GM20431 (cell line): ENCODE data around the gene ARGLU1.

Source experiments
- in situ Hi-C: fragments of 300-500 bp; cut with MseI, MboI; formaldehyde crosslinking; loops from one replicate; pipeline ENCODE4 v1.15.0; 2020; ENCODE audit warnings: low sequenced_read_pairs; ENCODE audit not compliant: unreplicated experiment

ARGLU1 gene

DNA sequence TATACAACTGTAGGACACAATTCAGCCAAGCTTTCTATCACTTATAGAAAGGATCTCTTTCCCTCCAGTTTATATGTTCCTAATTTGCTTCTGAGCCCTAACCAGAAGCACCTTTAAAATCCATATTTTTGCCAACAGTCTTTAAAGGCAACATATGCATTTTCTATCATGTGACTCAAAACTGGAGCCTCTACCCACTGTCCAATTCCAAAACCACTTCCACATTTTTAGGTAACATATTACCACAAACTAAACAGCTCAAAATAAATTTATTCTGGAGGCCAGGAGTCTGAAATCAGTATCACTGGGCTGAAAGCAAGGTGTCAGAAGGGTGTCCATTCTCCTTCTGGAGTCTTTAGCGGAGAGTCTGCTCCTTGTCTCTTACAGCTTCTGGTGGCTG lies 16.6 kb downstream of the ARGLU1 start:
- in situ Hi-C loops = no loop called here

- in situ Hi-C loops = no loop called here
Observed at GRCh38 chr13:106550570-106551135, 17.3 kb downstream of the ARGLU1 start.

DNA sequence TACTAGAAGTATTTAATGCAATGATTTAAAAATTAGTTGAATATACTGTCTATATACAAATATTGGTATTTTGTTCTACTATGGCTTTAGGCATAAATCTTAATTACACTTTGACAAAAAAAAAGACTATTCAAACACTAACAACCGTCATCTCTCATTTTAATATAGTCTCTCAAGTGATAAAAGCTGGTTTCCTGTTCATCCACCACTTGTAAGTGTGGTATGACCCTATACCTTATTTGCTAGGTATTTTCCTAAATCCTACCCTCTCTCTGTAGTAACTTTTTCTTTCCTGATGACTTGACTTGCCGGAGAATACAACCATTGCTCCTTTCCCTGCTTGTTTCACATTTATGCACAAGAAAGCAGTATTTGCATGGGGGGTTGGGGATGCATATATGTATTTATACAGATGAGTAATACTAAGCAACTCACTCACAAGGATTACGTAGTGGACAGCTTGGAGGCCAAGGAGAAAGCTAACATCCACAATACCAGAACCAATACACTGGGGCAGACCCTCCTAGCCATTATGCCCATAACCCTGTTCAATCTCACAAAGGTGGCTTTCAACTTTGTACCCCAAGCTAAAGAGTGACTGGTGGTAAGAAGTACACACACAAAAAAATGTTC lies 19.8 kb downstream of the ARGLU1 start:
- in situ Hi-C loops = no loop called here

DNA sequence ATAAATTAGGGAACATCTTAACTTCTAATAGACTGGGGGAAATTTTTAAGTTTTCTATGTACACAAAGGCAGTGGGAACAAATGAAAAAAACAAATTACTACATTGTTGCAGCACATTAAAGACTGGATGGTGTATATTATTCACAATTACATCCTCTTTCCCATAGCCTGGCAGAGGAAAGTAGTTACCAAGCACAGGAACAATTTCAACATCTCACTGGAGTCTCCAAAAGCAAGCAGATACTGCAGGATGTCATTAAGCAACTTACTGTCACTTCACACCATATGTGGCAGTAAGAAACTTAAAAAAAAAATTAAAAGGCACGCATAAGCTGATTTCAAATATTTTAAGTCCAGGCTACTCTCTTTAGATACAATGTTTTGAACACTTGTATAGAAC lies 26.1 kb downstream of the ARGLU1 start:
- in situ Hi-C loops = no loop called here

DNA sequence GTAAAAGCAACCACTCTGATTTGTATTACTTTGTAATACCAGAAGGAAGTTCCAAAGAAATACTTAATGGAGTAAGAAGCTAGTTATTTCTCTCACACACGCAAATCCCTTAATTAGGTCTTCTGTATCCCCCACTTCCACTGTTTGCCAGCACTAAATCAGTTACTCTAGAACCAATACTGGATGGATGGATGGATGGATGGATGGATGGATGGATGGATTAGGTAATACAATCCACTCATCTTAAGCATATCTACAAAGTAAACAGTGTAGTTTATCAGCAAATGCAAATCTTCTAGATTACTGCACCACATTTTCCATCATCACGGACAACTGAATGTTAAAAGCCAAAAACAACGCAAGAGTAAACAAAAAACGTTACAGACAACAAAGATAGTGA lies 27.3 kb downstream of the ARGLU1 start:
- in situ Hi-C loops = no loop called here

- in situ Hi-C loops = no loop called here
Observed at GRCh38 chr13:106537521-106537920, 30.4 kb downstream of the ARGLU1 start.

DNA sequence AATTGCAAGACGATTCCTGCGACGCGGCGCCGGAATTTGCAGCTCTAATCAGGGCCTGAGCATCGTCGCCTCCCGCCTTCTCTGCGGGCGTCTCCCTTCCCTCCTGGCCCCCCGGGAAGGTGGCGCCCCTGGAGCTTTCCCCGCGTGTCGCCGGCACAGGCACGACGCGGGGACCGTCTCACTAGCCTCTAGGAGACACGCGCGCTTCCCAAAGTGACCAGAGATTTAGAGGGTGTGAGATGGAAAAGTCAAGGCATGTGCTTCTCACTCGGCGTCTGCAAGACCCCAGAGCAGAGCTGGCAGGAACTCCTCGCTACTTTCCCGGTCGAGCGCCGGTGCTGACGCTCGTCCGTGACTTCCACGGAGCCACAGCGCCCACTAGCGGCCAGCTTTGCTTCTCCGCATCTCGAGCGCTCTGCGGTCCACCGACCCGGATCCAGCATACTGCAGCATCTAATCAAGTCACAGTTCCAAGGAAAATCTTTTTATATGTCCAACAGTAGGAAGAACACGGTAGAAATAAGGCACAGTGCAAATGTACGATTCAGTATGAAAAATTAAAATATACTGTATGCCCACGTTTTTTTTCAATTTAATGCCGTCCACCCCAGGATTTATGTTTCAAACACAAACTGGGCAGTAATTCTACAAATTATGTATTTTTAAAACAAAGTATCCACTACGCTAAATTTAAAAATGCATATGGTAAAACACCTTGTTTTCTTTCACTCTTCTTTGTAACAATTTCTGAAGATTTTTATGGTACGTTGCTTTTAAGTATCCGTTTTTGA lies 31.5 kb downstream of the ARGLU1 start:
- in situ Hi-C loops = no loop called here

DNA sequence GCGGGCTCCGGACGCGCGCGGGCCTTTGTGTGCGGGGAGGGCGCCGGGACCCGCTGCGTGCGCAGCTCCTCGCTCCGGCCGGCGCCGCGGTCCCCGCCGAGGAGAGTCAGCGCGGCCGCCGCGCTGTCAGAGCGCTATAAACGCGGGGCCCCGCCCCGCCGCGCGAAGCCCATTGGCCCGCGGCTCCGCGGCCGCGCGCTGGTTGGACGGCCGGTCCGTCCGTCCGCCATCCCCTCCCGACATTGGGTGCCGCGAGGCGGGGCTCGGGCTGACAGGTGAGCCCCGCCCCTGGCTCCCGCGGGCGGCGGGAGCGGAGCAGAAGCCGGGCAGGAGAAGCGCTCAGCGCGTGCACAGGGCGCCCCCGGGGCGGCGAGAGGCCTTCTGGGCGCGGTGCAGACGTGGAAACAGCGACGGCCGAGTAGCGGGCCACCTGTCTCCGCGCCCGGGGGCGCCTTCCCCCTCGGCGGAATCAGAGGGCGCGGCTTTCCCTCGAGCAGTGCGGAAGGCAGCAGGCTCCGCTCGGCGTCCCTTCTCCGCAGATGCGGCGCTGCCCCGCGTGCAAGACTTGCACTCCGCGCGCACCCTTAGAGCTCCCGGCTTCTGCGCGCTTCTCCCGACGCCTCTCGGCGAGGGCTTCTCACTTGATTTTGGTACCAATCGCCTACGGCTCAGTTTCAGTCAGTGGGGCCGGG lies 32.2 kb downstream of the ARGLU1 start, which contains the start of gene EFNB2:
Gene EFNB2 (minus strand): TSS at position 111 of the 692 bp plus-strand sequence. CDS start 698 bp downstream, outside the sequence.
- in situ Hi-C loops = no loop called here

- in situ Hi-C loops = no loop called here
Observed at GRCh38 chr13:106534639-106535551, 33.0 kb downstream of the ARGLU1 start.

DNA sequence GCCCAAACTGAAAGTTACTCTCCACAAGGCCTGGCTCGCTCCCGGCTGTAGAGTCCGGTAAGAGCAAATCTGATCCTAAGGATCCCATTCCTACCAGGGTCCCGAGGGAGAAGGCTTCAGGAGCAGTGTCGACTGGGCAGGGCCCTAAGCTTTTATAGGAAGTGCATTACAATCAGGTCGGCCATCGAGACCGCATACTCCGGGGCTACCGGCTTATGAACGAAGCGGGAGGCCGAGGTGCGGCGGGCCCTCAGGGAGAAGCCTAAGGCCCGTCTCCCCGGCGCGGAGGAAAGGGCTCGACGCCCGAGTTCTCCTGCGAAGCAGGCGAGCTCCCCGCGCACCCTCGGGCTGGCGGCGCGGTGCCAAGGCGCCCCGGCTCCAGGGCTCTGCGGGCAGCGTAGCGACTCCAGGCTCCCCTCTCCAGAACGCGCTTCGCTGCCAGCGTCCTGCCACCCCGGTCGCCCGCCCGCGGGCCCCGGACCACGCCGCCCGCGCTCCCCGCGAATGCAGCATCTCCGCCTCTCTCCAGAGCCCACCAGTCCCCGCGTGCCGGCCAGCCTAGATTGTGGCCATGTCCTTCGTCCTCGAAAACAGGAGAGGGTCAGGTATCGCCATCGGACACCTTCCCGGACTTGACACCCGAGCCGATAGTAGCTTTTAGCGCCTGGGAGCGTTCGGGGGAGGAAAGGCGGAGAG lies 33.8 kb downstream of the ARGLU1 start:
- in situ Hi-C loops = no loop called here

DNA sequence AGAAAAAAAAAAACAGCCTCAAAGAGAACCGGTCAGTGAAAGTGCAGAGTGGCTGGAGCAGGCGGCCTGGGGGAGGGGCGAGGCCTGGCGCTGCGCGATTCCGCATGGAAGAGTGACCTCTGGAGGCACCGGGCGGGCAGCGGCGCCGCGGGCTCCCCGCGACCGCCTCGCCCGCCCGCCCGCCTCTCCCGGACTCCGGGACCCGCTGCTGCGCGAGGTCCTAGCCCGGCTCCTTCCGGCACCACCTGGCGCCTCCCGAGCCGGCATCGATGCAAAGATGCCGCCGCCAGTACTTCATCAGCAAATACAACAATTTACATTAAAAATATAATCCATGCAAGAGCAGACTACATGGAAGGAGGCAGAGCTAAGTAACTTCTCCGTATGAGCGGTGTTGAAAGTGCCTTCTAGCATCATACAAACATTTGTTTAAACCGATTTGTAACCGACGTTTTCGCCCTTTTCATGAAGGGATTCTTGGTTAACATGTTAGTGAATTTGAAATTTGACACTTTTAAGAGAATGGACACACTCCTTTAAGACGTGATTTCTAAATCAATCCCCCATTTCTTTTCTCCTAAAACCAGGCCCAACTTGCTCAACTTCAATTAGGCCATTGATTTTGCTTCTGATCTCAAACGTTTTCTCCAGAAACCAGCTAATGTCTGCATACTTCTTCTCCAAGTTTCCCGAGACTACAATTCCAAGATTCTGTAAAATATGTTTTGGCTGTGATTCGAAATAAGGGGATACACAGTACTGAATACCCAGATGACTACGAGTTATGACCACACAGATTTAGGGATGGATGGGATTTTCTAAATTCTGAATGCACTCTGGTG lies 34.6 kb downstream of the ARGLU1 start:
- in situ Hi-C loops = no loop called here

DNA sequence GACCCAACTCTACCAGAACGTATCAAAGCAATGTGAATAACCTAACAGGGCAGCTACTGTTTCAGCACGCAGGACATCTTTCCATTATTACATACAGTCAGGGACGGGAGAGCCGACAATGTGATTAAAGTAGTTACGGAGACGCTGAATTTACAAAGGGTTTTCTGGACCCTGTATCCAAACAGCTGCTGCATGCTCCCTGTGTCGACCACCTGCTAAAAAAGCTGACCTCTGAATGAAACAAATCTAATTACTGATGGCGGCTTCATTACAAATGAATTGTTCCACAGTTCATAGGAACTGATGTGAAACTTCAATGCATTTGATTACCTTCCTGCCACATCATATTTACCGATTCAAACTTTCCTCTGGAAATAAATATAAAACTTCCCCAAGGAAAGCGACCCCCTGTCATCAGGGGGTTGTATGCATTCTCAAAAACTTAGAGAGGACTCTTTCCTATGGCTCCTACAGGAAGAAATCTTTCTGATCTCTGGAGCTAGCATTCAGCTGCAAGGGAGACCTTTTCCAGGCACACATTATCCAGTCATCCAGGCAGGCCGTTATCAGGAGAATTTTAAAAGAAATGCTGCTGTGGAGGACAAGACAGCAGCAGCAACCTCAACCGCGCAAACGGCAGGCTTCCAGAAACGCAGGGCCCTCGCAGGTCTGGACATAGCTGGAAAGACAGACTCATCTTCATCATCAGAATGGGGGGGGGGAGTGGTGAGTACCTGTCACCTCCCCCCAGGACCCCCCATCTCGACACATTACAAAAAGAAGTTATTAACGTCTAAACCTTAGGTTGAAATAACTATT lies 35.6 kb downstream of the ARGLU1 start:
- in situ Hi-C loops = no loop called here

GRCh38 chr13:106530980-106531481 lies 36.9 kb downstream of the ARGLU1 start:
- in situ Hi-C loops = no loop called here

- in situ Hi-C loops = no loop called here
Observed at GRCh38 chr13:106530171-106530851, 37.6 kb downstream of the ARGLU1 start.

GRCh38 chr13:106529415-106530170 lies 38.3 kb downstream of the ARGLU1 start:
- in situ Hi-C loops = no loop called here
